ENCODE results near the gene ZFP90. TPM values are rescaled to one million over a fixed set of nuclear protein-coding genes. Genes with fewer than 3 reads are reported as not detected.

The ZFP90 gene
- total RNA-seq, 1 experiment from 2014 or later, result 2.8 TPM

- H3K9me3 ChIP-seq, result no peaks in the 10 kb centered on the region
- no peaks in the 10 kb centered on the region for H3K27me3 ChIP-seq
- H3K36me3 ChIP-seq, result no peaks in the 10 kb centered on the region
- H3K4me3 ChIP-seq, result no peak overlapping the region
- no peak for DNase-seq
Observed at GRCh38 chr16:68608330-68608729, 69.2 kb downstream of the ZFP90 start.

GRCh38 chr16:68612996-68613395 lies 73.9 kb downstream of the ZFP90 start:
- no peaks in the 10 kb centered on the region for H3K9me3 ChIP-seq
- no peaks in the 10 kb centered on the region for H3K27me3 ChIP-seq
- no peak overlapping the region for H3K4me3 ChIP-seq
- no peaks in the 10 kb centered on the region for H3K36me3 ChIP-seq
- DNase-seq, result peak; percentile 36

- Histone ChIP-seq H3K4me3 (no peak overlapping the region), H3K27me3 (no peaks in the 10 kb centered on the region), H3K9me3 (no peaks in the 10 kb centered on the region), H3K36me3 (no peaks in the 10 kb centered on the region)
- DNase-seq, result no peak
Observed at GRCh38 chr16:68617734-68618133, 78.6 kb downstream of the ZFP90 start.

Other genes with a start within 250 kb of the ZFP90 start
- gene SLC7A6OS, start 228.3 kb upstream of the ZFP90 start, total RNA-seq (2014; rRNA removed; shearing (Covaris generic); ENCODE audit: low replicate concordance), result 5.5 and 5.7 TPM in 2 replicates
- gene PRMT7, start 228.3 kb upstream of the ZFP90 start, total RNA-seq (2014; rRNA removed; shearing (Covaris generic); ENCODE audit: low replicate concordance), result 42.5 and 81.1 TPM in 2 replicates
- gene SMPD3, start 90.8 kb upstream of the ZFP90 start, total RNA-seq (2014; rRNA removed; shearing (Covaris generic); ENCODE audit: low replicate concordance), result not detected in 2 replicates
- not detected in 2 replicates for gene CDH3, start 106.0 kb downstream of the ZFP90 start, total RNA-seq (2014; rRNA removed; shearing (Covaris generic); ENCODE audit: low replicate concordance)
- not detected in 2 replicates for gene CDH1, start 198.0 kb downstream of the ZFP90 start, total RNA-seq (2014; rRNA removed; shearing (Covaris generic); ENCODE audit: low replicate concordance)

All from MG63 (cell line).